Mucosa of rectum (tissue), 2 donors: ENCODE results near the gene OSGEP.

ENCODE experiments used
- H3K27ac ChIP-seq, 2 donors: one replicate each; pipeline ENCODE4 v1.7.0; 2013; ENCODE audit warnings: inconsistent platforms in 2 of 2, low read depth in 2 of 2, low read length in 2 of 2
- H3K27me3 ChIP-seq, 2 donors: one replicate each; pipeline ENCODE4 v1.7.0; 2013; ENCODE audit warnings: low read length in 2 of 2; ENCODE audit not compliant: control insufficient read depth in 2 of 2, insufficient read depth in 2 of 2
- H3K36me3 ChIP-seq, 2 donors: one replicate each; pipeline ENCODE4 v1.7.0; 2013; ENCODE audit warnings: low read length in 2 of 2; ENCODE audit not compliant: control insufficient read depth in 2 of 2, insufficient read depth in 2 of 2
- H3K4me1 ChIP-seq, 2 donors: one replicate each; pipeline ENCODE4 v1.7.0; 2013; ENCODE audit warnings: low read length in 2 of 2, mild to moderate bottlenecking in 1 of 2; ENCODE audit not compliant: control insufficient read depth in 2 of 2, insufficient read depth in 2 of 2
- H3K4me3 ChIP-seq, 2 donors: one replicate each; pipeline ENCODE4 v1.7.0; 2013; ENCODE audit warnings: low read length in 2 of 2
- H3K9ac ChIP-seq, 2 donors: one replicate each; pipeline ENCODE4 v1.7.0; 2013; ENCODE audit warnings: low read length in 2 of 2, low read depth in 1 of 2, mild to moderate bottlenecking in 1 of 2
- H3K9me3 ChIP-seq, 2 donors: one replicate each; pipeline ENCODE4 v1.7.0; 2013; ENCODE audit warnings: low read length in 2 of 2; ENCODE audit not compliant: control insufficient read depth in 2 of 2
- donor health status: healthy.
- donor health status: Normal muscosa, but diverticular disease.

The OSGEP gene

GRCh38 chr14:20469890-20470602 is 15.4 kb upstream of the OSGEP start:
- no peaks in the 10 kb centered on the region for H3K27me3 ChIP-seq

GRCh38 chr14:20469242-20469889 is 14.8 kb upstream of the OSGEP start, which contains the start of gene PNP:
PNP (plus strand) TSS chr14:20469406; CDS start chr14:20469525, 119 bp downstream.
- H3K4me1 ChIP-seq = peaks cover 7 to 16% of the 10 kb centered on the region in 2 donors
- H3K27ac ChIP-seq = peak within 1 kb of the TSS; percentile 93 to 95
- peak within 1 kb of the TSS; percentile 95 for H3K4me3 ChIP-seq
- H3K9me3 ChIP-seq = no peaks in the 10 kb centered on the region
- peaks cover 18 to 20% of the 10 kb centered on the region in 2 donors for H3K36me3 ChIP-seq
- no peaks in the 10 kb centered on the region for H3K27me3 ChIP-seq
- H3K9ac ChIP-seq = peak within 1 kb of the TSS; percentile 91 to 94

More at GRCh38 chr14:20469890-20470602, 15.4 kb upstream of the OSGEP start:
- Histone ChIP-seq H3K27ac (peak overlapping the region; percentile 93 to 95), H3K4me1 (peaks cover 7 to 16% of the 10 kb centered on the region in 2 donors), H3K4me3 (peak overlapping the region; percentile 95), H3K9ac (peak overlapping the region; percentile 91 to 94), H3K36me3 (peaks cover 24 to 27% of the 10 kb centered on the region in 2 donors), H3K9me3 (no peaks in the 10 kb centered on the region)

- Histone ChIP-seq H3K36me3 (peaks cover 12 to 15% of the 10 kb centered on the region in 2 donors), H3K4me1 (peaks cover 7 to 16% of the 10 kb centered on the region in 2 donors), H3K9ac (peak overlapping the region; percentile 29 to 91), H3K9me3 (no peaks in the 10 kb centered on the region), H3K27ac (peak overlapping the region; percentile 93 to 95), H3K27me3 (no peaks in the 10 kb centered on the region), H3K4me3 (peak overlapping the region; percentile 95)
These were observed 14.2 kb upstream of the OSGEP start for GRCh38 chr14:20468764-20469241.

- peak within 1 kb of the TSS; percentile 97 to 98 for H3K27ac ChIP-seq
- H3K36me3 ChIP-seq = peaks cover 26 to 34% of the 10 kb centered on the region in 2 donors
- peak within 1 kb of the TSS; percentile 76 to 94 for H3K9ac ChIP-seq
- H3K9me3 ChIP-seq = no peaks in the 10 kb centered on the region
- peak within 1 kb of the TSS; percentile 84 to 91 for H3K4me3 ChIP-seq
- peaks cover 15 to 18% of the 10 kb centered on the region in 2 donors for H3K4me1 ChIP-seq
- no peaks in the 10 kb centered on the region for H3K27me3 ChIP-seq
These were observed 6.9 kb upstream of the OSGEP start, which contains the start of gene PIP4P1 for GRCh38 chr14:20461225-20462141. PIP4P1 (minus strand) TSS chr14:20461434; CDS start chr14:20461325, 109 bp downstream.

GRCh38 chr14:20460458-20461224 is 6.0 kb upstream of the OSGEP start:
- Histone ChIP-seq H3K4me3 (peak overlapping the region; percentile 84 to 91), H3K9ac (peak overlapping the region; percentile 76 to 94), H3K27ac (peak overlapping the region; percentile 97 to 98), H3K36me3 (peaks cover 26 to 34% of the 10 kb centered on the region in 2 donors), H3K4me1 (peaks cover 22 to 26% of the 10 kb centered on the region in 2 donors), H3K27me3 (no peaks in the 10 kb centered on the region), H3K9me3 (no peaks in the 10 kb centered on the region)

GRCh38 chr14:20458031-20458789 is 3.6 kb upstream of the OSGEP start:
- Histone ChIP-seq H3K36me3 (peaks cover 26 to 34% of the 10 kb centered on the region in 2 donors), H3K9ac (no peak overlapping the region), H3K27me3 (no peaks in the 10 kb centered on the region), H3K4me3 (no peak overlapping the region), H3K9me3 (no peaks in the 10 kb centered on the region), H3K27ac (no peak overlapping the region), H3K4me1 (peaks cover 27 to 35% of the 10 kb centered on the region in 2 donors)

GRCh38 chr14:20456971-20457370 is 2.4 kb upstream of the OSGEP start:
- no peaks in the 10 kb centered on the region for H3K27me3 ChIP-seq
- peaks cover 24 to 32% of the 10 kb centered on the region in 2 donors for H3K4me1 ChIP-seq
- no peak overlapping the region for H3K27ac ChIP-seq
- H3K9me3 ChIP-seq = no peaks in the 10 kb centered on the region
- H3K36me3 ChIP-seq = peaks cover 30 to 40% of the 10 kb centered on the region in 2 donors
- H3K9ac ChIP-seq = no peak overlapping the region
- no peak overlapping the region for H3K4me3 ChIP-seq

- Histone ChIP-seq H3K27me3 (no peaks in the 10 kb centered on the region), H3K27ac (peak overlapping the region; percentile 97 to 99), H3K36me3 (peaks cover 34 to 47% of the 10 kb centered on the region in 2 donors), H3K9me3 (no peaks in the 10 kb centered on the region), H3K9ac (peak overlapping the region; percentile 87 to 99), H3K4me3 (peak overlapping the region; percentile 87 to 99), H3K4me1 (peaks cover 21 to 31% of the 10 kb centered on the region in 2 donors)
These were observed 1.0 kb upstream of the OSGEP start for GRCh38 chr14:20455355-20456300.
